Heart right ventricle (tissue), 16 donors: ENCODE measurements around the gene KIAA0513. TPM values are rescaled to one million over a fixed set of nuclear protein-coding genes. Genes with fewer than 3 reads are reported as not detected.

Source experiments
- ATAC-seq, 8 donors: fragments of 200-7000 bp; cut with Tn5 transposase; one replicate each; pipeline ENCODE4 v1.9.1; 2020; ENCODE audit warnings: mild to moderate bottlenecking in 8 of 8, moderate library complexity in 8 of 8, moderate number of reproducible peaks in 1 of 8
- DNase-seq, 2 donors: peaks; one replicate each; pipeline ENCODE4 v3.0.0-alpha.2; 2020
- H3K27ac ChIP-seq, 10 donors: fragments of 200-600 bp; sonication (generic) in 2 of 10; one replicate each; pipeline versions ENCODE4 v1.5.0 to v1.8.0; 2020 to 2022; ENCODE audit warnings: mild to moderate bottlenecking in 3 of 10
- H3K27me3 ChIP-seq, 7 donors: fragments of 200-600 bp; one replicate each; pipeline ENCODE4 v1.8.0; 2021 to 2022; ENCODE audit warnings: mild to moderate bottlenecking in 2 of 7
- H3K36me3 ChIP-seq, 9 donors: fragments of 200-600 bp; sonication (generic) in 1 of 9; one replicate each; pipeline versions ENCODE4 v1.5.0 to v1.8.0; 2020 to 2022; ENCODE audit warnings: mild to moderate bottlenecking in 2 of 9
- H3K4me1 ChIP-seq, 9 donors: fragments of 200-600 bp; sonication (generic) in 1 of 9; one replicate each; pipeline versions ENCODE4 v1.5.0 to v1.8.0; 2020 to 2022; ENCODE audit warnings: mild to moderate bottlenecking in 4 of 9
- H3K4me3 ChIP-seq, 10 donors: fragments of 200-600 bp; sonication (generic) in 2 of 10; one replicate each; pipeline versions ENCODE4 v1.5.0 to v1.8.0; 2020 to 2022; ENCODE audit warnings: mild to moderate bottlenecking in 7 of 10, moderate library complexity in 2 of 10
- H3K9me3 ChIP-seq, 11 donors: fragments of 200-600 bp in 10 of 11; sonication (generic) in 2 of 11; one replicate each; pipeline versions ENCODE4 v1.5.0 to v1.8.0; 2013 to 2022; ENCODE audit warnings: mild to moderate bottlenecking in 2 of 11, control low read depth in 1 of 11, moderate library complexity in 1 of 11
- WGBS, 2 donors: extraction: QIAGEN DNeasy Blood & Tissue Kit; methylation state at CpG; one replicate each; pipeline ENCODE4 v1.1.7; 2013; ENCODE audit warnings: inconsistent platforms in 1 of 2; 5-methylcytosine and 5-hydroxymethylcytosine counted together
- intact Hi-C, 10 donors: fragments of 100-400 bp; cut with DNase I; formaldehyde crosslinking; loops; one replicate each; pipeline versions ENCODE4 v1.11.1 to v1.14.2; 2022
- long read RNA-seq, 3 donors: library from polyadenylated mRNA; unstranded; transcript quantifications; one replicate each; pipeline ENCODE4 v2.0.0, GENCODE V29; 2020 to 2021
- polyA plus RNA-seq, 2 donors: library from polyadenylated mRNA; stranded (reverse); fragments of 200-250 nt; gene quantifications; one replicate each; pipeline ENCODE4 v1.2.3, GENCODE V29; 2013
- total RNA-seq, 10 donors: library from RNA; stranded (reverse); fragmentation: NEBNext Ultra II Directional in 3 of 10; extraction: Animal tissue kit (Norgen Biotek cat#: 25700) in 3 of 10; gene quantifications; one replicate each; pipeline versions ENCODE4 v1.2.1 to v1.2.4, GENCODE V29; 2021 to 2023
- TF ChIP-seq, protein P1 (sequence below), 9 donors: fragments of 200-600 bp; sonication (generic) in 2 of 9; IDR thresholded peaks; one replicate each; pipeline versions ENCODE4 v1.5.0 to v1.8.0; 2021 to 2022; ENCODE audit warnings: antibody characterized with exemption in 9 of 9, mild to moderate bottlenecking in 5 of 9, moderate library complexity in 1 of 9
- donor health status: Arrhythmogenic right ventricular cardiomyopathy.
- donor health status: ischemic (EF 13 %, LVEDD 7.1; RV severe dilation, severe dysfunction).
- donor health status: healthy with polysubstance abuse.
- donor health status: DM: no; HTN: yes; CAD: no.
- donor health status: DM: no; HTN: no; CAD: no.
- donor health status: ischemic (EF 25% LVEDD 6.9; RV normal size, moderate dysfunction).
- donor health status: ischemic (EF 25% LVEDD 5.7; RV mildly dilated, moderate dysfunction).
- donor health status: healthy.
- donor health status: DM: yes; HTN: yes; CAD: no.
- donor health status: Ischemic cardiomyopathy.
- donor health status: ischemic (EF 35%, LVEDD 5.7; RV mildly dilated, moderate dysfunction).
- donor health status: nonischemic (EF 11% LVEDD 7.7; RV severe dilation, severe dysfunction).
- donor health status: DM: yes; HTN: yes; CAD: no.
- donor health status: PGD.
- donor health status: ischemic (EF 29% LVEDD 5.4; RV normal size, mild dysfunction).
- donor health status: nonischemic (EF 23%, LVEDD 6.1; RV moderate dilation, normal function).

Gene KIAA0513, protein sequence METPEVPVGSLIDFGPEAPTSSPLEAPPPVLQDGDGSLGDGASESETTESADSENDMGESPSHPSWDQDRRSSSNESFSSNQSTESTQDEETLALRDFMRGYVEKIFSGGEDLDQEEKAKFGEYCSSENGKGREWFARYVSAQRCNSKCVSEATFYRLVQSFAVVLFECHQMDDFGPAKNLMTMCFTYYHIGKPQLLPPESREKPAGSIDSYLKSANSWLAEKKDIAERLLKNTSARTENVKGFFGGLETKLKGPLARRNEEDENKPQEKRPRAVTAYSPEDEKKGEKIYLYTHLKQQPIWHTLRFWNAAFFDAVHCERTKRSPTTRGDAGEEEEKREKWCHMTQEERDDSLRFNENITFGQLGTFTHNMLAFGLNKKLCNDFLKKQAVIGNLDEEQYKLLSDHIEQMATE
- total RNA-seq (10 to 100 TPM in 2 of 10 donors, 1 to 10 TPM in 8; 5.9 to 10.9 (median 8.5) TPM), polyA plus RNA-seq (1 to 10 TPM; 2.4 to 3.1 TPM)
- long read RNA-seq, donor 1, partial matches to known transcripts = 0 of 7 reads
- long read RNA-seq, donor 1, other reads (novel, unspliced or antisense) = 7 of 7 reads
- long read RNA-seq, donor 2, partial matches to known transcripts = 0 of 5 reads
- long read RNA-seq, donor 2, other reads (novel, unspliced or antisense) = 5 of 5 reads
- long read RNA-seq, donor 3, partial matches to known transcripts = 0 of 15 reads
- long read RNA-seq, donor 3, other reads (novel, unspliced or antisense) = 15 of 15 reads

DNA sequence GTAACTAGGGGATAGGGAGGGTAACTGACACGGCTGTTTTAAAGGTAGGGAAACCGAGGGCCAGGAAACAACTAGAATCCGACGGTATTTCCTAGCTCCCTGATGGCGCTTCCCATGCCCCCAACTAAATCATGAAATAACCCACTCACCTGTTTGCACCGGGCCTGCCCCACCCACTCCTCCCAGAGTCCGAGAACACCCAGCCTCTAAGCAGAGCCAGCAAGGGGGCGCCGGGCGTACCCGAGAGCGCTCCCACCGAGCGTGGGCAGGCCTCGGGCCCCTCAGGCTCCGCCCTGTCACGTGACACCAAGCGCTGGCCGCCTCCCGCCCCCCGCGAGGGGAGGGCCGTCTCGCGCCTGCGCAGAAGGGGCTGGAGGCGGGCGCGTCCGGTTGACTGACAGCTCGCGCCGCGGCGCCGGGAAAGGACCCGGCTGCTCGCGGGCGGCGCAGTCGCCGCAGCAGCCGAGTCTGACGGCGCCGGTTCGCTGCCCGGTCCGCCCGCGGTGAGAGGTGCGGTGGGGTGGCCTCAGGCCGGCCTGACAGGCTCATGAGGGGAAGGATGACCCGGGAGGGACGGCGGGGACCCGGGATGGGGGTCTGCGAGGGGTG is at the start of gene KIAA0513:
Gene KIAA0513, plus strand, starts transcription at position 447 of the 609 bp plus-strand sequence. CDS start 39,277 bp downstream, outside the sequence.
- intact Hi-C loops = loop anchor here in 3 of 10 donors (2.0 to 5.0 kb wide), 2 partner anchors 17 to 60 kb away; partner anchors contain the start of gene ZDHHC7 (in 1 of the 3)
- no peaks in the 10 kb centered on the region for H3K27me3 ChIP-seq
- TF ChIP-seq, protein P1, sequence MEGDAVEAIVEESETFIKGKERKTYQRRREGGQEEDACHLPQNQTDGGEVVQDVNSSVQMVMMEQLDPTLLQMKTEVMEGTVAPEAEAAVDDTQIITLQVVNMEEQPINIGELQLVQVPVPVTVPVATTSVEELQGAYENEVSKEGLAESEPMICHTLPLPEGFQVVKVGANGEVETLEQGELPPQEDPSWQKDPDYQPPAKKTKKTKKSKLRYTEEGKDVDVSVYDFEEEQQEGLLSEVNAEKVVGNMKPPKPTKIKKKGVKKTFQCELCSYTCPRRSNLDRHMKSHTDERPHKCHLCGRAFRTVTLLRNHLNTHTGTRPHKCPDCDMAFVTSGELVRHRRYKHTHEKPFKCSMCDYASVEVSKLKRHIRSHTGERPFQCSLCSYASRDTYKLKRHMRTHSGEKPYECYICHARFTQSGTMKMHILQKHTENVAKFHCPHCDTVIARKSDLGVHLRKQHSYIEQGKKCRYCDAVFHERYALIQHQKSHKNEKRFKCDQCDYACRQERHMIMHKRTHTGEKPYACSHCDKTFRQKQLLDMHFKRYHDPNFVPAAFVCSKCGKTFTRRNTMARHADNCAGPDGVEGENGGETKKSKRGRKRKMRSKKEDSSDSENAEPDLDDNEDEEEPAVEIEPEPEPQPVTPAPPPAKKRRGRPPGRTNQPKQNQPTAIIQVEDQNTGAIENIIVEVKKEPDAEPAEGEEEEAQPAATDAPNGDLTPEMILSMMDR (IDR thresholded peaks at IDR 0.05) = peak in 7 of 9 donors; percentile 10 to 58 (median 25)
- 0 to 1% methylated on average over 54 to 59 of the region's 59 CpGs for WGBS, 2 donors
- H3K4me3 ChIP-seq = peak within 1 kb of the TSS; percentile 59 to 88 (median 83)
- ATAC-seq (peak; percentile 89 to 94 (median 91)), DNase-seq (peak; percentile 93 to 96)
- H3K4me1 ChIP-seq = peaks cover 5 to 48% (median 30%) of the 10 kb centered on the region in 9 donors
- H3K9me3 ChIP-seq = peaks cover 0 to 6% (median 0%) of the 10 kb centered on the region in 11 donors
- peak within 1 kb of the TSS; percentile 54 to 96 (median 81) for H3K27ac ChIP-seq
- H3K36me3 ChIP-seq = peaks cover 0 to 10% (median 0%) of the 10 kb centered on the region in 9 donors

DNA sequence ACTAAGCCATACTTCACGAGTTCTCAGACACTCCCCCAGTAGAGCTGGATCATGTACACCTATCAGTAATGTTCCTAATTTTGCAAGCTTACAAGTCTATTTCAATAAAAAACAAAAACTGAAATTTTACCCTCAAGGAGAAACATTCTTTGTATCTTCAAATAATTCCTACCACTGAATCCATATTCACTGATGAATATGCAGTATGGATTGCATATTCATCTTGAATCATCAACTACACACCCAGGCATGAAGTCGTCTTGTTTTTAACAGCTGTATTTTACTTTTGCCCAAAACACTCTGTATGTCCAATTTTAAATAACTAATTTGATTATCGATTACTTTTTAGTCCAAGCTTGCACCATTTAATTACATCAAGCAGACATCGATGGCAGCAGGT is 48.1 kb upstream of the KIAA0513 start:
- peaks cover 5 to 96% (median 43%) of the 10 kb centered on the region in 9 donors for H3K36me3 ChIP-seq
- DNase-seq (no peak), ATAC-seq (no peak)
- H3K27ac ChIP-seq = no peak overlapping the region
- TF ChIP-seq, protein P1 (IDR thresholded peaks at IDR 0.05) = no peak
- intact Hi-C loops = loop anchor here in 1 of 10 donors (10.0 kb wide), 1 partner anchor 335 kb away; the partner anchor contains the start of gene KLHL36
- H3K4me1 ChIP-seq = peaks cover 0 to 46% (median 21%) of the 10 kb centered on the region in 9 donors
- no peak overlapping the region for H3K4me3 ChIP-seq
- 91 to 93% methylated on average over 4 of the region's 4 CpGs for WGBS, 2 donors
- no peaks in the 10 kb centered on the region for H3K9me3 ChIP-seq
- no peaks in the 10 kb centered on the region for H3K27me3 ChIP-seq

DNA sequence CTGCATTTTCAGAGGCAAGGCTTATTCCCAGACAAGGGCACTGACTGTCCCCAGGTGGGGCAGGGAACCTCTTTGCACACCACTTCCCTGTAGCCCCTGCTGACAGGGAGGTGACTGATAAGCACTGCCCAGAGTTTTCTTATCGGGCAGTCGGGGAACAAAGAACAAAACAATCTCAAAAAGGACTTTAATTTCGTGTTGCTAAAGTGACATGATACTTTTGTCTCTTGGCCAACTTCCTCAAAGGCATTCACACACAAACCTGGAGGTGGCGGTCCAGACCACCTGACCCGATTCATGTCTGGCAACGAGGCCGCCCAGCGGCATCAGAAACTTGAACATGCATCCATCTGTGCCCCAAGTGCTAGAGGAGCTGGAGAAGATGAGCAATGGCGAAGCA is 45.2 kb upstream of the KIAA0513 start:
- intact Hi-C loops = loop anchor here in 2 of 10 donors (5.0 to 10.0 kb wide), 2 partner anchors 102 to 105 kb away; no protein-coding TSS in a partner anchor
- peaks cover 0 to 62% (median 15%) of the 10 kb centered on the region in 9 donors for H3K4me1 ChIP-seq
- H3K36me3 ChIP-seq = peaks cover 0 to 96% (median 35%) of the 10 kb centered on the region in 9 donors
- ATAC-seq (peak in 7 of 8 donors; percentile 19 to 52 (median 49)), DNase-seq (no peak)
- no peaks in the 10 kb centered on the region for H3K27me3 ChIP-seq
- H3K27ac ChIP-seq = peak overlapping the region in 1 of 10 donors; percentile 80
- 42 to 53% methylated on average over 9 of the region's 9 CpGs for WGBS, 2 donors
- H3K9me3 ChIP-seq = no peaks in the 10 kb centered on the region
- TF ChIP-seq, protein P1 (IDR thresholded peaks at IDR 0.05) = peak in 5 of 9 donors; percentile 10 to 40 (median 29)
- H3K4me3 ChIP-seq = no peak overlapping the region
